HCT116 (cell line): ENCODE results near the gene CSAD.

Experiments used
- ATF3 ChIP-seq: IDR thresholded peaks from 2 replicates; pipeline ENCODE4 v1.6.1; 2012
- CTCF ChIP-seq, 3 experiments: fragments of 200-600 bp in 1 of 3; sonication (generic) in 1 of 3; IDR thresholded peaks in 2 of 3; conservative IDR thresholded peaks in 1 of 3; 2 replicates each; pipeline ENCODE4 v1.5.1; 2012 to 2017; ENCODE audit warnings: low read depth in 2 of 3, low read length in 2 of 3, antibody characterized with exemption in 1 of 3, borderline replicate concordance in 1 of 3, control low read depth in 1 of 3, mild to moderate bottlenecking in 1 of 3, mixed read lengths in 1 of 3, mixed run types in 1 of 3, moderate library complexity in 1 of 3; ENCODE audit not compliant: insufficient read depth in 1 of 3
- EGR1 ChIP-seq: IDR thresholded peaks from 2 replicates; pipeline ENCODE4 v1.6.1; 2012; ENCODE audit warnings: low read depth
- MAX ChIP-seq: IDR thresholded peaks from 2 replicates; pipeline ENCODE4 v1.6.1; 2012
- POLR2A ChIP-seq: IDR thresholded peaks from 2 replicates; pipeline ENCODE4 v1.7.0; 2011; ENCODE audit warnings: borderline replicate concordance; ENCODE audit not compliant: insufficient read depth, insufficient read length; ENCODE audit errors: extremely low read depth
- POLR2AphosphoS5 ChIP-seq: IDR thresholded peaks from 2 replicates; pipeline ENCODE4 v1.6.1; 2011; ENCODE audit warnings: mild to moderate bottlenecking, low read depth, low read length, moderate library complexity
- RAD21 ChIP-seq: IDR thresholded peaks from 2 replicates; pipeline ENCODE4 v1.6.1; 2012; ENCODE audit warnings: low read depth, mild to moderate bottlenecking
- REST ChIP-seq: IDR thresholded peaks from 2 replicates; pipeline ENCODE4 v1.6.1; 2012; ENCODE audit warnings: low read depth
- SP1 ChIP-seq: IDR thresholded peaks from 2 replicates; pipeline ENCODE4 v1.6.1; 2012; ENCODE audit warnings: low read depth
- SRF ChIP-seq: IDR thresholded peaks from 2 replicates; pipeline ENCODE4 v1.6.1; 2012; ENCODE audit warnings: low read depth
- ZBTB33 ChIP-seq: IDR thresholded peaks from 2 replicates; pipeline ENCODE4 v1.6.1; 2011; ENCODE audit warnings: mild to moderate bottlenecking, low read length, moderate library complexity; ENCODE audit not compliant: insufficient replicate concordance; ENCODE audit errors: extremely low read depth
- ZFX ChIP-seq: fragments of 450-650 bp; IDR thresholded peaks from 2 replicates; pipeline ENCODE4 v1.6.1; 2017
- ZNF274 ChIP-seq: fragments of 200-500 bp; sonication (Bioruptor generic); IDR thresholded peaks from 2 replicates; pipeline ENCODE4 v1.6.1; 2014; ENCODE audit warnings: mild to moderate bottlenecking, low read depth, low read length, inconsistent platforms

- no peak for TF ChIP-seq CTCF (IDR thresholded peaks at IDR 0.05 in 2 of 3, conservative IDR thresholded peaks at IDR 0.05 in 1 of 3; ENCODE audit: borderline replicate concordance in 1 of 3, insufficient read depth in 1 of 3, low read depth in 2 of 3, low read length in 2 of 3)
- no peak for TF ChIP-seq RAD21
- no peak for TF ChIP-seq EGR1
- TF ChIP-seq ZNF274, result no peak
- no peak for TF ChIP-seq SRF
- no peak for TF ChIP-seq POLR2A
- no peak for TF ChIP-seq ATF3
- TF ChIP-seq ZBTB33, result no peak
- TF ChIP-seq MAX, result no peak
- TF ChIP-seq POLR2AphosphoS5, result no peak
- no peak for TF ChIP-seq REST
- no peak for TF ChIP-seq SP1
- TF ChIP-seq ZFX, result no peak
Observed at GRCh38 chr12:53128780-53129569, 51.8 kb downstream of the CSAD start.
